ENCODE results near the gene TLCD3B.

TLCD3B gene

GRCh38 chr16:30023586-30023985 lies 7.5 kb downstream of the TLCD3B start:
- TF ChIP-seq TEAD4 (IDR thresholded peaks at IDR 0.05) (no peak), EP300 (IDR thresholded peaks at IDR 0.05; ENCODE audit: borderline replicate concordance) (no peak), CEBPB (IDR thresholded peaks at IDR 0.05) (no peak), MAX (IDR thresholded peaks at IDR 0.05) (no peak), FOXM1 (IDR thresholded peaks at IDR 0.05; ENCODE audit: borderline replicate concordance, low read depth) (no peak), TAF1 (IDR thresholded peaks at IDR 0.05; ENCODE audit: low read depth) (no peak), YY1 (IDR thresholded peaks at IDR 0.05; ENCODE audit: low read depth) (no peak), REST (IDR thresholded peaks at IDR 0.05; ENCODE audit: low read depth) (no peak), RAD21 (IDR thresholded peaks at IDR 0.05; ENCODE audit: low read depth) (no peak), TCF12 (IDR thresholded peaks at IDR 0.05; ENCODE audit: low read depth) (no peak), USF1 (IDR thresholded peaks at IDR 0.05) (no peak), NFIC (IDR thresholded peaks at IDR 0.05) (no peak), ZBTB7A (IDR thresholded peaks at IDR 0.05; ENCODE audit: low read depth) (no peak), CREB1 (IDR thresholded peaks at IDR 0.05; ENCODE audit: low read depth) (no peak)

- TF ChIP-seq FOXM1 (IDR thresholded peaks at IDR 0.05; ENCODE audit: borderline replicate concordance, low read depth): no peak
Observed at GRCh38 chr16:30022887-30023286, 8.2 kb downstream of the TLCD3B start, which contains the start of gene C16orf92. Gene C16orf92, plus strand, starts transcription at chr16:30023198. Its CDS starts 143 bp downstream, at chr16:30023341.

- 0 out of 2 replicates have a peak, but pooled peaks have one; percentile 24 for TF ChIP-seq FOXM1 (IDR thresholded peaks at IDR 0.05; ENCODE audit: borderline replicate concordance, low read depth)
- 0 out of 2 replicates have a peak, but pooled peaks have one; percentile 22 for TF ChIP-seq MAX (IDR thresholded peaks at IDR 0.05)
- no peak for TF ChIP-seq TAF1 (IDR thresholded peaks at IDR 0.05; ENCODE audit: low read depth)
- no peak for TF ChIP-seq RAD21 (IDR thresholded peaks at IDR 0.05; ENCODE audit: low read depth)
- peak; percentile 71 for TF ChIP-seq TCF12 (IDR thresholded peaks at IDR 0.05; ENCODE audit: low read depth)
- TF ChIP-seq EGR1 (IDR thresholded peaks at IDR 0.05): no peak
- TF ChIP-seq USF1 (IDR thresholded peaks at IDR 0.05): 0 out of 2 replicates have a peak, but pooled peaks have one; percentile 22
- no peak for TF ChIP-seq ZBTB7A (IDR thresholded peaks at IDR 0.05; ENCODE audit: low read depth)
- TF ChIP-seq NFIC (IDR thresholded peaks at IDR 0.05): peak; percentile 72
- TF ChIP-seq CREB1 (IDR thresholded peaks at IDR 0.05; ENCODE audit: low read depth): no peak
- TF ChIP-seq TEAD4 (IDR thresholded peaks at IDR 0.05): peak; percentile 36; the same call in 1 of the 2 replicates
- peak; percentile 67 for TF ChIP-seq EP300 (IDR thresholded peaks at IDR 0.05; ENCODE audit: borderline replicate concordance)
- 0 out of 2 replicates have a peak, but pooled peaks have one; percentile 12 for TF ChIP-seq YY1 (IDR thresholded peaks at IDR 0.05; ENCODE audit: low read depth)
- no peak for TF ChIP-seq REST (IDR thresholded peaks at IDR 0.05; ENCODE audit: low read depth)
- TF ChIP-seq CEBPB (IDR thresholded peaks at IDR 0.05): peak; percentile 14; the same call in 1 of the 2 replicates
Observed at GRCh38 chr16:30018731-30019158, 12.3 kb downstream of the TLCD3B start.

GRCh38 chr16:30017277-30017656 lies 13.8 kb downstream of the TLCD3B start:
- TF ChIP-seq TAF1 (IDR thresholded peaks at IDR 0.05; ENCODE audit: low read depth) (no peak), TCF12 (IDR thresholded peaks at IDR 0.05; ENCODE audit: low read depth) (no peak), NFIC (IDR thresholded peaks at IDR 0.05) (no peak), CEBPB (IDR thresholded peaks at IDR 0.05) (no peak), FOXM1 (IDR thresholded peaks at IDR 0.05; ENCODE audit: borderline replicate concordance, low read depth) (no peak), USF1 (IDR thresholded peaks at IDR 0.05) (no peak), CREB1 (IDR thresholded peaks at IDR 0.05; ENCODE audit: low read depth) (no peak), ZBTB7A (IDR thresholded peaks at IDR 0.05; ENCODE audit: low read depth) (no peak), EGR1 (IDR thresholded peaks at IDR 0.05) (no peak), RAD21 (IDR thresholded peaks at IDR 0.05; ENCODE audit: low read depth) (no peak), TEAD4 (IDR thresholded peaks at IDR 0.05) (no peak), EP300 (IDR thresholded peaks at IDR 0.05; ENCODE audit: borderline replicate concordance) (no peak), MAX (IDR thresholded peaks at IDR 0.05) (no peak), REST (IDR thresholded peaks at IDR 0.05; ENCODE audit: low read depth) (no peak), YY1 (IDR thresholded peaks at IDR 0.05; ENCODE audit: low read depth) (no peak)
